ENCODE measurements around the gene MKI67. TPM values are rescaled to one million over a fixed set of nuclear protein-coding genes. Genes with fewer than 3 reads are reported as not detected.

Gene MKI67
- total RNA-seq, 1 donor from 2014 or later, result 42.8 TPM

DNA sequence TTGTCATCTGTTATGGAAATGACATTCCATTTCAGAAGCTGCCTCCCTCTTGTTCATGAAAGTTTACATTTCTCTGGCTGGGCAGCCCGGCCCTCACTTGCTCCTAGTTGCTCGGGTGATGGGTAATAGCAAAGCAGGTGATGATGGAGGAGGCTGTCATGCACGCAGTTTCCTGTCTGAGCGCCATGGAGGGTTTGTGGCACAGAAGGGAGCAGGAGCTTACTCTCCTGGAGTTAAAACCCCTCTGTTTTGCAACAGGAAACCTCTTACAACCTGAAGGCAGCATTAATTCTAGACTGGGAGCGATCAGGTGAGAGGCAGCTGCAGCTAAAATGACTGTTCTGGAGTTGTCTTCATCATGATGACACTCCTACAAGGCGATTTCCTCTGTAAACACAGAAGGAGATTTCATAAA is 34.1 kb upstream of the MKI67 start:
- H3K36me3 Mint-ChIP-seq, result no peaks in the 10 kb centered on the region
- H3K27me3 Mint-ChIP-seq (ENCODE audit: low read depth), result peaks cover 58% of the 10 kb centered on the region
- H3K9me3 Mint-ChIP-seq, result no peaks in the 10 kb centered on the region
- no peak overlapping the region for H3K27ac Mint-ChIP-seq
- DNase-seq (ENCODE audit: low spot score in 2 of 2, unreplicated experiment in 2 of 2), result no peak
- no peak overlapping the region for H3K4me3 Mint-ChIP-seq
- TF ChIP-seq, protein P1, sequence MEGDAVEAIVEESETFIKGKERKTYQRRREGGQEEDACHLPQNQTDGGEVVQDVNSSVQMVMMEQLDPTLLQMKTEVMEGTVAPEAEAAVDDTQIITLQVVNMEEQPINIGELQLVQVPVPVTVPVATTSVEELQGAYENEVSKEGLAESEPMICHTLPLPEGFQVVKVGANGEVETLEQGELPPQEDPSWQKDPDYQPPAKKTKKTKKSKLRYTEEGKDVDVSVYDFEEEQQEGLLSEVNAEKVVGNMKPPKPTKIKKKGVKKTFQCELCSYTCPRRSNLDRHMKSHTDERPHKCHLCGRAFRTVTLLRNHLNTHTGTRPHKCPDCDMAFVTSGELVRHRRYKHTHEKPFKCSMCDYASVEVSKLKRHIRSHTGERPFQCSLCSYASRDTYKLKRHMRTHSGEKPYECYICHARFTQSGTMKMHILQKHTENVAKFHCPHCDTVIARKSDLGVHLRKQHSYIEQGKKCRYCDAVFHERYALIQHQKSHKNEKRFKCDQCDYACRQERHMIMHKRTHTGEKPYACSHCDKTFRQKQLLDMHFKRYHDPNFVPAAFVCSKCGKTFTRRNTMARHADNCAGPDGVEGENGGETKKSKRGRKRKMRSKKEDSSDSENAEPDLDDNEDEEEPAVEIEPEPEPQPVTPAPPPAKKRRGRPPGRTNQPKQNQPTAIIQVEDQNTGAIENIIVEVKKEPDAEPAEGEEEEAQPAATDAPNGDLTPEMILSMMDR (IDR thresholded peaks at IDR 0.05; ENCODE audit: unreplicated experiment), result no peak
- no peaks in the 10 kb centered on the region for H3K4me1 Mint-ChIP-seq

DNA sequence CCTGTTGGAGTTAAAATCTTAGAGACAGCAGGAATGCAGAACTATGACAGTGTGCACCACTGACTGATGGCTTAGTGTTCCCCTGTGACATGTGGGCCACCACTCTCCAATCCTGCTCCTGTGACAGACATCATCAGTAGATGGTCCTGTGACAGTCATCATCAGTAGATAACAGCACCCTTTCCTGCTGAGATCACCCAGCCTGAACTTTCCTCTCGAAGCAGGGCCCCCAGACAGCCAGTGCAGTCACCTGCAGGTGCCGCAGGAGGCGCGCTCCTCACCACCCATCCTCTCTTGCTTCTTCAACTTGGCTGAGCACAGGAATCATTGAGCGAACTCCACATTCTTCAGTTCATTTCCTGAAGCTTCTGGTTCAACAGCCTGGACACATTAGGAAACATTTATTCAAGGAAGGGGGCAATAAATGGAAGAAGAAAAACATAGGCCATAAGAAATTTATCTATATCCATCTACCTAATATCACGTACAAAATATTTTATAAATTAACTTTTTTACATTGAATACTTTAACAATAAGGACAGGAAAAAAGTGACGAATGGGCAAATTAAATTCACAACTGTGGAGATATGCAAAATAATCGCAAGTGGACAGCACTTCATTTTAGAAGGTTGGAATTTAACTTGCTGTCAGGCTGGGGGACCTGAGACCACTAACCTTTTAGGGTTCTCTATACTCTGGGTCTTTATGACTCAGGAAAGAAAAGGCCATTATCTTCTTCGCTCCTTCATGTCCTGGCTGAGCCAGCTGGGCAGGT is 32.0 kb upstream of the MKI67 start:
- DNase-seq (ENCODE audit: low spot score in 2 of 2, unreplicated experiment in 2 of 2), result no peak
- Mint-ChIP-seq H3K9me3 (no peaks in the 10 kb centered on the region), H3K36me3 (no peaks in the 10 kb centered on the region), H3K27me3 (ENCODE audit: low read depth) (peaks cover 72% of the 10 kb centered on the region), H3K4me3 (no peak overlapping the region), H3K27ac (no peak overlapping the region), H3K4me1 (no peaks in the 10 kb centered on the region)
- TF ChIP-seq, protein P1 (IDR thresholded peaks at IDR 0.05; ENCODE audit: unreplicated experiment), result no peak

DNA sequence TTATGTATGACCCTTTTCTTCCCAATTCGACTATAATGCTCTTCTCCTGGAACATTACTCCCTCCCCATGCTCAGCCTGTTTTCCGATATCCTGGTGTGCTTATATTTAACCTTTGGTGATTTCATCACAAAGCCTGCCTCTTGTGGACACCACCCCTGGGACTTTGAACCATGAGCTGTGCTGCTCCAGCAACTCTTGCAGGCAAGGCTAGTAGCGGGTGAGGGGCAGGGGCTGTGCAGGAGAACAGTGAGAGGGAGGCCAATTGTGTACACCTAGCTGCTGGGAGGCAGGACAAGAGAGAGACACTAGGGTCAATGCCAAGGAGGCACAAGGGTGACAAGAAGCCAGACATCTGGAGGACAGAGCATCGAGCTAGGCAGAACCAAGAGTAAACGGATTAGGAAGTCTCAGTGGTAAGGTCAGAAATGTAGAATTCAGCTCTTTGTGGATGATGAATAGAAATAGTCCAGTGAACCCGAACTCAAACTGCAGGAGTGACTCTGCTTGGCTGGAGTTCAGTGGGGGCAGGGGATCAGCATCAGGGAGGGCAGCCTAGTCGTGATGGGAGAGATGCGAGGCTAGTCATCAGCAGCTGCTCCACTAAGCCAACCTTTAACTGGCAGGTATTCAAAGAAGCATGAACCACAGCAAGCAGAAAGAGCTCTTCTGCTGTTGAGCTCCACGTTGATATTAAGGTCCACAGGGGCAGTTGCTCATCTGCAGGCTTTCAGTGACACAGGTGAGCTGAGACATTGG is 31.0 kb upstream of the MKI67 start:
- TF ChIP-seq, protein P1 (IDR thresholded peaks at IDR 0.05; ENCODE audit: unreplicated experiment), result no peak
- Mint-ChIP-seq H3K36me3 (no peaks in the 10 kb centered on the region), H3K27ac (no peak overlapping the region), H3K27me3 (ENCODE audit: low read depth) (peaks cover 80% of the 10 kb centered on the region), H3K4me1 (no peaks in the 10 kb centered on the region), H3K4me3 (no peak overlapping the region), H3K9me3 (no peaks in the 10 kb centered on the region)
- DNase-seq (ENCODE audit: low spot score in 2 of 2, unreplicated experiment in 2 of 2), result no peak

DNA sequence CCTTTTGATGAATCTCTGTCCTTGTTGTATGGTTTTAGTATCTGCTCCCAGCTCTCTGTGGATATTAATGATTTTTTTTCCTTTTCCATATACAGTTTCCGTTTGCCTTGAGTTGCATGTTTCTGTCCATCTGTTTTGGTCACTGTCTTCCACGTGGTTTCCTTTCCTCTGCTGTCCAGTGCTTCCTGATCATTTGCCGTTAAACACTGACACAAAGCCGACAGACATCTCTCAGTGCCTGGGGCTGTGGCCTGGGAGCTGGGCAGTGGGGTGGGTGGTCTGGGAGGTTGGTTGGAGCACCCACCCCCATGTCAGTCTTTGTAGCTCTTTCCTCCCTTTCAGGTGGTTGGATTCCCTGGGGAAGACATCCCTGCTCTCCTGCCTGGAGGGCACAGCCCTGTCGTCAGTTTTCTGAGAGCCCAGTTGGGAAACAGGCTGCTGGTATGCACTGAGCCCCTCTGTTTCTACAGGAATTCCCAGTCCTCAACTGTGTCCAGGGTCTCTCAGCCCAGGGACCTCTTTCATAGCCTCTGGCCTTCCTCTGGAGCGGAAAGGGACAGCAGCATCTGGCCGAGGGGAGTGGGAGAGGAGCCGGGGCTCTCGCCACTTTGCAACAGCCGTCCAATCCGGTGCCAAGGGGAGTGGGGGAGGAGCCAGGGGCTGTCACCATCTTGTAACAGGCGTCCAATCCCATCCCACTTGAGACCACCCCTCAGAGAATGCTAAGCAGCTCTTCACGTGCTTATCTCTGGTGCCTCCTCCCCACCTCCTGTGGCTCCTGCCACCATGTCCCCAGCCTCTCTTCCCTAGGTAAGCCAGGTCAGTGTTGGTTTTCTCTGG is 26.7 kb upstream of the MKI67 start:
- no peaks in the 10 kb centered on the region for H3K9me3 Mint-ChIP-seq
- DNase-seq (ENCODE audit: low spot score in 2 of 2, unreplicated experiment in 2 of 2), result no peak
- peaks cover 68% of the 10 kb centered on the region for H3K27me3 Mint-ChIP-seq (ENCODE audit: low read depth)
- TF ChIP-seq, protein P1 (IDR thresholded peaks at IDR 0.05; ENCODE audit: unreplicated experiment), result no peak
- no peak overlapping the region for H3K4me3 Mint-ChIP-seq
- H3K27ac Mint-ChIP-seq, result no peak overlapping the region
- H3K36me3 Mint-ChIP-seq, result no peaks in the 10 kb centered on the region
- no peaks in the 10 kb centered on the region for H3K4me1 Mint-ChIP-seq

DNA sequence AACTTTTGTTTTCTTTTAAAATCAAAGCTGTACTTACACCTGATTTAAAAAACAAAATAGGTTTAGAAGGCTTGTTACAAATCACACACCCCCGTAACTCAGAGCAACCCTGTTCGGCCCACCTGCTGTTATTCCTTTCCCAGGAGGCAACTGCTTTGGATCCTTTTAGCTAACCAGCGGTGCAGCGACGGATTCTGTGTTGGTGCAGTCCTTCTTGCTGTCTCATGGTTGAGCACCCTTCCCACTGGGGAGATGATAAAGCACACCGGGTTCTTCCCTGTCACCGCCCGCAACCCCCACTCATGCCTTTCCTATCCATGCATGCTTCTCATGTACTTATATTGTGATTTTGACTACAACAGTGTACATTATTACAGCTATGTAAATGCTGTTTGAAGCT is 24.8 kb upstream of the MKI67 start:
- Mint-ChIP-seq H3K4me1 (no peaks in the 10 kb centered on the region), H3K9me3 (no peaks in the 10 kb centered on the region), H3K4me3 (no peak overlapping the region), H3K36me3 (no peaks in the 10 kb centered on the region), H3K27ac (no peak overlapping the region), H3K27me3 (ENCODE audit: low read depth) (peaks cover 68% of the 10 kb centered on the region)
- TF ChIP-seq, protein P1 (IDR thresholded peaks at IDR 0.05; ENCODE audit: unreplicated experiment), result no peak
- no peak for DNase-seq (ENCODE audit: low spot score in 2 of 2, unreplicated experiment in 2 of 2)

All from mesothelial cell of epicardium (in vitro differentiated cells).